Measurements from ENCODE around the gene CCDC182. TPM values are rescaled to one million over a fixed set of nuclear protein-coding genes. Genes with fewer than 3 reads are reported as not detected.

CCDC182 gene
- polyA plus RNA-seq, 1 of the 3 experiments (the other 2 are of a cell fraction), result not detected

- Histone ChIP-seq H3K9me3 (no peaks in the 10 kb centered on the region), H4K20me1 (ENCODE audit: insufficient read depth) (no peaks in the 10 kb centered on the region), H3K79me2 (ENCODE audit: insufficient read depth) (no peaks in the 10 kb centered on the region), H3F3A (replicated peaks; ENCODE audit: insufficient read depth) (no peaks in the 10 kb centered on the region), H2AFZ (ENCODE audit: low read depth) (no peak overlapping the region), H3K4me3 (ENCODE audit: low read depth in 2 of 2, low read length in 1 of 2) (no peak overlapping the region), H3K9ac (no peak overlapping the region), H3K36me3 (replicated peaks in 1 of 2; ENCODE audit: control insufficient read depth in 1 of 2, insufficient read depth in 2 of 2, low read length in 1 of 2) (no peaks in the 10 kb centered on the region), H3K9me2 (no peaks in the 10 kb centered on the region), H3K27me3 (ENCODE audit: insufficient read depth) (peaks cover 11% of the 10 kb centered on the region), H3K4me2 (no peak overlapping the region), H3K27ac (ENCODE audit: low read depth in 2 of 2, low read length in 1 of 2) (no peak overlapping the region), H3K4me1 (ENCODE audit: control insufficient read depth in 1 of 2, insufficient read depth in 2 of 2, low read depth in 1 of 2, low read length in 1 of 2) (peaks cover 0 to 21% of the 10 kb centered on the region in 2 experiments; a peak in 1 of 4 replicates)
- TF ChIP-seq RXRA (IDR thresholded peaks at IDR 0.05; ENCODE audit: borderline replicate concordance, low read depth), result no peak
- POLR2A ChIA-PET, result interaction anchor here (0.6 to 1.1 kb wide), 3 partner anchors 20 to 132 kb away, joined by 3 read pairs; no protein-coding TSS in a partner anchor
- WGBS (ENCODE audit: low lambda C conversion rate), result 72% methylated on average over 9 of the region's 9 CpGs
- CTCF ChIA-PET, result interaction anchor here (0.6 to 2.4 kb wide), 6 partner anchors 10 to 57 kb away, joined by 3 to 9 read pairs (median 4); no protein-coding TSS in a partner anchor
- no peak for DNase-seq
These were observed 18.8 kb downstream of the CCDC182 start for GRCh38 chr17:57726213-57726790.

GRCh38 chr17:57724729-57725125 is 20.4 kb downstream of the CCDC182 start:
- Histone ChIP-seq H3K36me3 (replicated peaks in 1 of 2; ENCODE audit: control insufficient read depth in 1 of 2, insufficient read depth in 2 of 2, low read length in 1 of 2) (no peaks in the 10 kb centered on the region), H3K9me3 (no peaks in the 10 kb centered on the region), H3K79me2 (ENCODE audit: insufficient read depth) (no peaks in the 10 kb centered on the region), H3K9ac (no peak overlapping the region), H3K4me3 (ENCODE audit: low read depth in 2 of 2, low read length in 1 of 2) (no peak overlapping the region), H3K4me2 (no peak overlapping the region), H3K9me2 (no peaks in the 10 kb centered on the region), H3K27ac (ENCODE audit: low read depth in 2 of 2, low read length in 1 of 2) (no peak overlapping the region), H3K4me1 (ENCODE audit: control insufficient read depth in 1 of 2, insufficient read depth in 2 of 2, low read depth in 1 of 2, low read length in 1 of 2) (peaks cover 0 to 21% of the 10 kb centered on the region in 2 experiments; a peak in 1 of 4 replicates), H3K27me3 (ENCODE audit: insufficient read depth) (peaks cover 9% of the 10 kb centered on the region), H4K20me1 (ENCODE audit: insufficient read depth) (no peaks in the 10 kb centered on the region), H3F3A (replicated peaks; ENCODE audit: insufficient read depth) (no peaks in the 10 kb centered on the region), H2AFZ (ENCODE audit: low read depth) (no peak overlapping the region)
- TF ChIP-seq FOXM1 (IDR thresholded peaks at IDR 0.05; ENCODE audit: low read depth) (no peak), SMC3 (IDR thresholded peaks at IDR 0.05; ENCODE audit: low read depth, low read length) (no peak), RFX5 (IDR thresholded peaks at IDR 0.05; ENCODE audit: low read length) (no peak), ZBTB33 (IDR thresholded peaks at IDR 0.05; ENCODE audit: borderline replicate concordance, low read depth) (no peak), TAF1 (IDR thresholded peaks at IDR 0.05; ENCODE audit: borderline replicate concordance, low read depth, low read length) (no peak), TCF12 (IDR thresholded peaks at IDR 0.05) (no peak), MAX (IDR thresholded peaks at IDR 0.05; ENCODE audit: low read depth) (no peak), EP300 (IDR thresholded peaks at IDR 0.05; ENCODE audit: borderline replicate concordance in 1 of 2, low read depth in 1 of 2, low read length in 1 of 2) (no peak), ELF1 (IDR thresholded peaks at IDR 0.05) (no peak), JUND (IDR thresholded peaks at IDR 0.05) (no peak), USF1 (IDR thresholded peaks at IDR 0.05; ENCODE audit: borderline replicate concordance, low read depth) (no peak), YY1 (IDR thresholded peaks at IDR 0.05; ENCODE audit: low read depth) (no peak), RXRA (IDR thresholded peaks at IDR 0.05; ENCODE audit: borderline replicate concordance, low read depth) (no peak), EZH2phosphoT487 (IDR thresholded peaks at IDR 0.05; ENCODE audit: borderline replicate concordance, low read depth) (no peak), POLR2AphosphoS5 (IDR thresholded peaks at IDR 0.05; ENCODE audit: low read depth, low read length) (no peak), GABPA (IDR thresholded peaks at IDR 0.05; ENCODE audit: low read depth) (no peak), IRF3 (IDR thresholded peaks at IDR 0.05; ENCODE audit: low read depth, low read length) (no peak), CTCF (IDR thresholded peaks at IDR 0.05) (no peak), FOXJ3 (CRISPR knock-in tag; IDR thresholded peaks at IDR 0.05) (no peak), NFIC (IDR thresholded peaks at IDR 0.05; ENCODE audit: borderline replicate concordance) (no peak)
- ChIA-PET CTCF (interaction anchor here (0.8 to 2.4 kb wide), 8 partner anchors 9 to 127 kb away, joined by 3 to 9 read pairs (median 4); no protein-coding TSS in a partner anchor), POLR2A (interaction anchor here (0.5 to 1.2 kb wide), 2 partner anchors 10 to 285 kb away, joined by 3 to 6 read pairs; no protein-coding TSS in a partner anchor)
- DNase-seq, result no peak
- 65% methylated on average over 5 of the region's 5 CpGs for WGBS (ENCODE audit: low lambda C conversion rate)

Measured in SK-N-SH (cell line).